Measurements from ENCODE around the gene TXLNG. TPM values are rescaled to one million over a fixed set of nuclear protein-coding genes. Genes with fewer than 3 reads are reported as not detected.

Gene TXLNG
- total RNA-seq, 1 experiment from 2014 or later, result 17.4 TPM

DNA sequence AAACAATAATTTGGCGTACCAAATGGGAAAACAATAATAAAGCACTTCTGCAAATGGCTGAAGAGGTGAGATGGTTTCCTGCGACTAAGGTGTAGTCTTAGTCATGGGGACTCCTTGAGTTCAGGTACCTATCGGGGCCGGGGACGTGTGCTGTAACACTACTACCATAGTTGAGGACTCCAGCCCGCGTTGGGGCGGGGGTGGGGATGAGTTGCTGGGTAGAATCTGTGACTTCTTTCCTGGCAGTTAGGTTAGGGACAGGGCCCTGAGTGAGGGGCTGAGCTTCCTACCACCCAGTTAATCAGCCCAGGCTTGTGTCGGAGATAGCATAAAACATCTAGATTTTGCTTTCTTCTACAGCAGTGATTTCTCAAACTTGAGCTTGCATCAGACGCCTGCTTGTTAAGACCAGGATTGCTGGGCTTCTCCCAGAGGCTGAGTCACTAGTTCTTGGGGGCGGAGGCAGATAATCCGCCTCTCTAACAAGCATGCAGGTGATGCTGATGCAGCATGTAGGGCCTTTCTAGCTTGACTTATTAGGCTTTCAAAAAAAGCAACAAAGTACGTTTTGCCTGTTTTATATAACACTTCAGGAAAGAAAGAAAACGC is 53.7 kb downstream of the TXLNG start:
- Histone ChIP-seq H3K79me2 (ENCODE audit: low read depth) (no peaks in the 10 kb centered on the region), H2AFZ (no peak overlapping the region), H3K4me2 (no peak overlapping the region), H3K4me1 (replicated peaks; ENCODE audit: insufficient read depth) (no peaks in the 10 kb centered on the region), H4K20me1 (ENCODE audit: insufficient read depth) (peaks cover 4% of the 10 kb centered on the region; the same call in 1 of the 2 replicates), H3K27ac (peak overlapping the region; percentile 39; the same call in 1 of the 2 replicates), H3K9me2 (ENCODE audit: insufficient read depth) (no peaks in the 10 kb centered on the region), H3K27me3 (ENCODE audit: insufficient read depth, low read depth) (no peaks in the 10 kb centered on the region), H3K36me3 (ENCODE audit: low read depth) (no peaks in the 10 kb centered on the region; the same call in 1 of the 2 replicates), H3K4me3 (no peak overlapping the region), H3F3A (ENCODE audit: insufficient read depth, low read depth) (peaks cover 25% of the 10 kb centered on the region; the same call in 1 of the 2 replicates), H3K9me3 (ENCODE audit: insufficient read depth, low read depth) (no peaks in the 10 kb centered on the region)
- BruUV-seq (replicated peaks), result no TSS peak
- peak in 1 of 2 experiments; percentile 43 for DNase-seq
- CTCF ChIA-PET, result no interaction called here
- no peak for TF ChIP-seq EZH2 (IDR thresholded peaks at IDR 0.05; ENCODE audit: low read depth)
- TF ChIP-seq, protein P1, sequence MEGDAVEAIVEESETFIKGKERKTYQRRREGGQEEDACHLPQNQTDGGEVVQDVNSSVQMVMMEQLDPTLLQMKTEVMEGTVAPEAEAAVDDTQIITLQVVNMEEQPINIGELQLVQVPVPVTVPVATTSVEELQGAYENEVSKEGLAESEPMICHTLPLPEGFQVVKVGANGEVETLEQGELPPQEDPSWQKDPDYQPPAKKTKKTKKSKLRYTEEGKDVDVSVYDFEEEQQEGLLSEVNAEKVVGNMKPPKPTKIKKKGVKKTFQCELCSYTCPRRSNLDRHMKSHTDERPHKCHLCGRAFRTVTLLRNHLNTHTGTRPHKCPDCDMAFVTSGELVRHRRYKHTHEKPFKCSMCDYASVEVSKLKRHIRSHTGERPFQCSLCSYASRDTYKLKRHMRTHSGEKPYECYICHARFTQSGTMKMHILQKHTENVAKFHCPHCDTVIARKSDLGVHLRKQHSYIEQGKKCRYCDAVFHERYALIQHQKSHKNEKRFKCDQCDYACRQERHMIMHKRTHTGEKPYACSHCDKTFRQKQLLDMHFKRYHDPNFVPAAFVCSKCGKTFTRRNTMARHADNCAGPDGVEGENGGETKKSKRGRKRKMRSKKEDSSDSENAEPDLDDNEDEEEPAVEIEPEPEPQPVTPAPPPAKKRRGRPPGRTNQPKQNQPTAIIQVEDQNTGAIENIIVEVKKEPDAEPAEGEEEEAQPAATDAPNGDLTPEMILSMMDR (conservative IDR thresholded peaks at IDR 0.05), result no peak
- intact Hi-C loops (cut with micrococcal nuclease; ENCODE audit: unreplicated experiment), result no loop called here
- POLR2A ChIA-PET (ENCODE audit: unreplicated experiment), result no interaction called here

DNA sequence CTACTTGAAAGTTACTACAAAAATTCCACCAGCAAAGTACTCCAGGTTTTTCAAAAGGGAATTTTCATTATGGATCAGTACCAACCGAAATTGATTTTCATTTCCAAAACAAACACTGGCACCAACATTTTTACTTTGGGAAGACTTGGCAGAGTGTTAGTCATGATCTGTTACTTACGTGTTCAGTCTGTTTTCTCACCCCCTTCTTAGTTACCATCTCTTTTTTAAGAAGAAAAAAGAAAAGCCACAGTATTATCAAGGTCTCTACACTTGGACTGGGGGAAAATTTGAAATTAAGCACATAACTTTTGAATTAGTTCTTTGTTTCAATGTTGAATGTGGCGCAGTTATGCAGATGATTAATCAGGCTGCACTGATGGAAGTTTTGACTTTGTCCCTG is 56.4 kb downstream of the TXLNG start:
- Histone ChIP-seq H2AFZ (no peak overlapping the region), H3K4me2 (no peak overlapping the region), H3K4me3 (no peak overlapping the region), H3K27me3 (ENCODE audit: insufficient read depth, low read depth) (no peaks in the 10 kb centered on the region), H3K27ac (no peak overlapping the region), H3K9me2 (ENCODE audit: insufficient read depth) (no peaks in the 10 kb centered on the region), H3F3A (ENCODE audit: insufficient read depth, low read depth) (peaks cover 39% of the 10 kb centered on the region; the same call in 1 of the 2 replicates), H4K20me1 (ENCODE audit: insufficient read depth) (peaks cover 4% of the 10 kb centered on the region; the same call in 1 of the 2 replicates), H3K36me3 (ENCODE audit: low read depth) (peaks cover 6% of the 10 kb centered on the region; the same call in 1 of the 2 replicates), H3K4me1 (replicated peaks; ENCODE audit: insufficient read depth) (no peaks in the 10 kb centered on the region), H3K79me2 (ENCODE audit: low read depth) (no peaks in the 10 kb centered on the region), H3K9me3 (ENCODE audit: insufficient read depth, low read depth) (no peaks in the 10 kb centered on the region)
- TF ChIP-seq, protein P1 (conservative IDR thresholded peaks at IDR 0.05), result no peak
- TF ChIP-seq EZH2 (IDR thresholded peaks at IDR 0.05; ENCODE audit: low read depth), result no peak
- intact Hi-C loops (cut with micrococcal nuclease; ENCODE audit: unreplicated experiment), result no loop called here
- POLR2A ChIA-PET (ENCODE audit: unreplicated experiment), result no interaction called here
- BruUV-seq (replicated peaks), result no TSS peak
- DNase-seq, result no peak
- CTCF ChIA-PET, result no interaction called here

DNA sequence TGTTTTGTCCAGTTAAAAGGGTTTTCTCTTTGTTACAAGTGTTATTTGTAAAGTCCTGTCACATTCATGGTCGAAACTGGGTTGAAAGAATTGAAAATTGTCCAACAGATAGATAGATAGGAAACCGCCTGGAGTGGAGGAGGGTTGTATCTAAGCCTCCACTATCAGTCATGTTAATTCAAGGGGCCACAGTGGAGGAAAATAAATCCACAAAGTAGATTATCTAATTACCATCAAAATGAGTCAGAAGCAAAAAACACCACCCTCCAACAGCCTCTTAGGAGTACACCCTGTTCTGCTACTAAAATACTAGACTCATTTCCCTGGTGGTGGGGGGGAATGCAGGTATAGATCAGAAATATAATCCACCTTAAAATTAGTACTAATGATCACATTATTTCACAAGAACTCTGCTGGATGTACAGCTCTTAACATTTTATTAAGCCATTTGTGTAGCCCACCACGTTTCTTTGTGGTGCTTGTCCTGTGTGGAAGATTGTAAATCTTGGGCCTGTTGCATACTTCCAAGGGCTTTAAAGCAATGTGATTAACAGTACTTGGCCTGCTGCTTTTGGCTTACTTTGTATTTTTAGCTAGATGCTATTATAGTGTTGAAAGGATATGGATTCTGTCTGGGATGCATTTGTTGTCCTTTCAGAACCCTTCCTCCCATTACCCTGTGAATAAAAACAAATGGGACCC is 57.1 kb downstream of the TXLNG start:
- intact Hi-C loops (cut with micrococcal nuclease; ENCODE audit: unreplicated experiment), result no loop called here
- TSS peak; percentile 11 for BruUV-seq (replicated peaks)
- Histone ChIP-seq H3F3A (ENCODE audit: insufficient read depth, low read depth) (peaks cover 39% of the 10 kb centered on the region; the same call in 1 of the 2 replicates), H3K79me2 (ENCODE audit: low read depth) (no peaks in the 10 kb centered on the region), H3K4me1 (replicated peaks; ENCODE audit: insufficient read depth) (no peaks in the 10 kb centered on the region), H2AFZ (no peak overlapping the region), H3K9me2 (ENCODE audit: insufficient read depth) (no peaks in the 10 kb centered on the region), H3K27ac (no peak overlapping the region), H3K9me3 (ENCODE audit: insufficient read depth, low read depth) (no peaks in the 10 kb centered on the region), H3K4me2 (no peak overlapping the region), H4K20me1 (ENCODE audit: insufficient read depth) (peaks cover 4% of the 10 kb centered on the region; the same call in 1 of the 2 replicates), H3K36me3 (ENCODE audit: low read depth) (peaks cover 6% of the 10 kb centered on the region; the same call in 1 of the 2 replicates), H3K27me3 (ENCODE audit: insufficient read depth, low read depth) (no peaks in the 10 kb centered on the region), H3K4me3 (no peak overlapping the region)
- no peak for TF ChIP-seq EZH2 (IDR thresholded peaks at IDR 0.05; ENCODE audit: low read depth)
- TF ChIP-seq, protein P1 (conservative IDR thresholded peaks at IDR 0.05), result no peak
- ChIA-PET POLR2A (ENCODE audit: unreplicated experiment) (no interaction called here), CTCF (no interaction called here)
- no peak for DNase-seq
